ENCODE results near the gene GABRG1. TPM values are rescaled to one million over a fixed set of nuclear protein-coding genes. Genes with fewer than 3 reads are reported as not detected.

Gene GABRG1
- polyA plus RNA-seq: under 1 TPM; 0.01 to 0.02 TPM

DNA sequence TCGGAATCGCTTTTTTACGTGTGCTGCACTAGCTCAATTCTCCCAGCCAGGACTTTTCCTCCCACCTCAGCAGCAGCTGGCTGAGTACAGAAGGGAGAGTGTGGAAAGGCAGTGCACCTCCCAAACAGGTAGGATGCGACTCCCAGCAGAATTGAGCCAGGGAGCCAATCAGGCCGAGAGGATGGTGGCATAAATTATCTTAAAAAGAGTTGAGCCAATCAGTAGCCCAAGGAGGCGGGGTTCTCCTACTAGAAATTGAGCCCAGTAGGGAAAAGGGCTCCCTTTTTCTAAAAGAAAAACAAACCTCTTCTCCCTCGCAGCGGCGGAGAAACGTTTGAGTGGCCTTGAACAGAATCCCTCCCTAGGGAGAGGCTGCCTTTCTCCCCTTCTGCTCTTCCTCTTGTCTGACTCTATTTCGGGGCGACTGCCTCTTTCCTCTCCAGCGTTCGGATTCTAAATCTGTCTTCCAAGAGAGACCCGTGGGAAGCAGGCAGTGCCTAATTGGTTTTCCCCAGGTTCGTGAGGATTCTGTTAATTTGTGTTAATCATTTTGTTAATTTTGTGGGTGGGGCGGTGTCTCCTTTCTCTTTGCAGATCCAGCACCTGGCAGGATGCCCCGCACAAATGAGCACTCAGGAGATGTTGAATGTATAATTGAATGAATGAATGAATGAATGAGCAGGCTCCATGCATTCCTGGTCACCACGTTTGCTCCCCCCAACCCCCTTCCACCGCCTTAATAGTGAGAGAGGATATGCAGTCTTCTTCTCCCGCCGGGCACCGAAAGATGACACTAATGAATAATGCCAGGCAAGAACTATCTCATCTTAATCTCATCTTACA lies at the start of gene GABRG1:
TSS of gene GABRG1 (minus strand) at position 142 of the 843 bp plus-strand sequence. CDS start at position 1, 141 bp downstream.
- Histone ChIP-seq H3K27me3 (ENCODE audit: control insufficient read depth in 1 of 2, insufficient read depth in 2 of 2, low read length in 2 of 2) (no peaks in the 10 kb centered on the region), H3K4me3 (ENCODE audit: low read depth in 1 of 2, low read length in 2 of 2) (no peak within 1 kb of the TSS), H3K9me3 (ENCODE audit: control insufficient read depth in 2 of 2, insufficient read depth in 1 of 2, low read depth in 1 of 2, low read length in 1 of 2) (peaks cover 0 to 2% of the 10 kb centered on the region in 2 donors), H3K27ac (ENCODE audit: low read depth in 2 of 2, low read length in 1 of 2) (no peak within 1 kb of the TSS), H3K4me1 (ENCODE audit: control insufficient read depth in 2 of 2, insufficient read depth in 2 of 2, low read length in 1 of 2) (no peaks in the 10 kb centered on the region), H3K36me3 (ENCODE audit: control insufficient read depth in 2 of 2, insufficient read depth in 2 of 2, low read length in 1 of 2) (no peaks in the 10 kb centered on the region)
- 12 to 13% methylated on average over 23 of the region's 23 CpGs for WGBS, 2 donors

DNA sequence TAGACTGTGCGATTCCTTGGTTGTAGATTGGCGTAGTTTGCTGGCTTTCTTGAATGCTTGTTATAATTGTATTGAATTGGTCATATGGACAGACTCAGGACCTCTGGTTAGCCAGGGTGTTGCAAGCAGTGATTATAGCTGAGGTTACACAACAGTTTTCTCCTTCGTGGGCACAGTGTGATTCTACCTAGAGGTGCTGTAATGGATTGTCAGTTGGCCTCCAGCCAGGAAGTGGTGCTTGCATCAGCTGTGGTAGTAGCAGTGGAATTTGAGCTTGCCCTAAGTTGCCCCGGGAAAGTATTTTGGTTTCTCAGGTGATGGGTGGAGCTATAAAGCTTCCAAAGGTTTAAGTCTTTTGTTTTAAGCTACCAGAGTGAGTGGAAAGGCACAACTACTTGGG lies 23.1 kb upstream of the GABRG1 start:
- Histone ChIP-seq H3K27ac (ENCODE audit: low read depth in 2 of 2, low read length in 1 of 2) (no peak overlapping the region), H3K4me3 (ENCODE audit: low read depth in 1 of 2, low read length in 2 of 2) (no peak overlapping the region), H3K27me3 (ENCODE audit: control insufficient read depth in 1 of 2, insufficient read depth in 2 of 2, low read length in 2 of 2) (no peaks in the 10 kb centered on the region), H3K36me3 (ENCODE audit: control insufficient read depth in 2 of 2, insufficient read depth in 2 of 2, low read length in 1 of 2) (no peaks in the 10 kb centered on the region), H3K9me3 (ENCODE audit: control insufficient read depth in 2 of 2, insufficient read depth in 1 of 2, low read depth in 1 of 2, low read length in 1 of 2) (peaks cover 0 to 4% of the 10 kb centered on the region in 2 donors), H3K4me1 (ENCODE audit: control insufficient read depth in 2 of 2, insufficient read depth in 2 of 2, low read length in 1 of 2) (no peaks in the 10 kb centered on the region)
- 67 to 68% methylated on average over 4 of the region's 4 CpGs for WGBS, 2 donors

DNA sequence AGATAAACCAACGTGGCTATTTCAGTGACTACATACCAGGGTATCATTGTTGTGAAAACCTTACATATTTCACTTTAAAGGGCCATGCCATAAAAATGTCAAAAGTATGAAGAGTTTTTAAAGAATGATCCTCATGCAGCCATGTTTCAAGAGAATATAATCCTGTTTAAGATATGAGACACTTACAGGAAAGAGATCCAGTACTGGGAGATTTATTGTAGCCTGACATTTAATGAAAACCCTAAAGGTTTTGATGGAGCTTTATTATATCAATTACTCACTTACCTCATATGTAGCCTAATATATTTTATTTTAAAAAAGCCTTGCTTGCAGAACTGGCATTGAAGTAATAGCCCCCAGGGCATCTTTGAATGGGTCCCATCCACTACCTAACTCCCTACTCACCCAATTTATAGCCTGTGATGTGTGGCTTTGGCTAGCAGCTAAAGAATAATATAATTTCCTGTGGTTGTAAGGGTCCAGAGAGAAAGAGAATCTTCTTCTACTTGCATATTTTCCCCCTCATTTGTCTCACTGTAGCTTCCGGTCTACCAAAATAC lies 7.7 kb upstream of the GABRG1 start:
- H3K4me3 ChIP-seq (ENCODE audit: low read depth in 1 of 2, low read length in 2 of 2): no peak overlapping the region
- no peaks in the 10 kb centered on the region for H3K27me3 ChIP-seq (ENCODE audit: control insufficient read depth in 1 of 2, insufficient read depth in 2 of 2, low read length in 2 of 2)
- 41 to 59% methylated on average over 2 of the region's 2 CpGs for whole genome bisulfite sequencing, 2 donors
- no peaks in the 10 kb centered on the region for H3K4me1 ChIP-seq (ENCODE audit: control insufficient read depth in 2 of 2, insufficient read depth in 2 of 2, low read length in 1 of 2)
- no peaks in the 10 kb centered on the region for H3K36me3 ChIP-seq (ENCODE audit: control insufficient read depth in 2 of 2, insufficient read depth in 2 of 2, low read length in 1 of 2)
- no peak overlapping the region for H3K27ac ChIP-seq (ENCODE audit: low read depth in 2 of 2, low read length in 1 of 2)
- no peaks in the 10 kb centered on the region for H3K9me3 ChIP-seq (ENCODE audit: control insufficient read depth in 2 of 2, insufficient read depth in 1 of 2, low read depth in 1 of 2, low read length in 1 of 2)

DNA sequence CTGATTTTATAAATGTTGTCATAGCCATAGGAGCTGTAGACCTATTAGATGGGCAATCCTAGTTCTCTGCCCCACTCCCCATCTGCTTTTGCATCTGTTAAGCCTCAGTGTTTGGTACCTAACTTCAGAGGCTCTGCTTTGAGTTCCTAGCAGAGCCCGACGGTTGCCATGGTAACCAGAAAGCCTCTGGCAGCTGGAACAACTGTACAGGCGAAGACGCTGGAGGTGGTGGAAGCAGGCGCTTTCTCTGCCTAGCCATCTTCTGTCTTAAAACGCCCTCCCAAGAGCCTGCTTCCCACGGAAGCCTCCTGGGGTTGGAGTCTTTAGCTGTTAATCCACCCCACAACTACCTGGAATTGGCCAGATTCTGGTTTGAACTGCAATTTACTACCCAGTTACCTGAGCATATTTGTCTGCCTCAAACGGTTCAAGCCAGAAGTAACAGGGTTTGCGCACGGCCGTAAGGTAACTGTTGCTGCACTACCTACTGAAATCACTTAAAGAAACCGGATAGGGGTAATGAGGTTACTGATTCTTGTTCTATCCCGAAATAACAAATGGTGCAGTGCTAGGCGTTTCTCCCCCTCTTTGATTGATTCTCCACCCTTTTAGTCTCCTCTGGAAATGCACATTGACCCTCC lies 1.0 kb upstream of the GABRG1 start:
- H3K4me3 ChIP-seq (ENCODE audit: low read depth in 1 of 2, low read length in 2 of 2): no peak overlapping the region
- no peak overlapping the region for H3K27ac ChIP-seq (ENCODE audit: low read depth in 2 of 2, low read length in 1 of 2)
- H3K4me1 ChIP-seq (ENCODE audit: control insufficient read depth in 2 of 2, insufficient read depth in 2 of 2, low read length in 1 of 2): no peaks in the 10 kb centered on the region
- 37 to 39% methylated on average over 14 of the region's 14 CpGs for WGBS, 2 donors
- H3K27me3 ChIP-seq (ENCODE audit: control insufficient read depth in 1 of 2, insufficient read depth in 2 of 2, low read length in 2 of 2): no peaks in the 10 kb centered on the region
- peaks cover 0 to 2% of the 10 kb centered on the region in 2 donors for H3K9me3 ChIP-seq (ENCODE audit: control insufficient read depth in 2 of 2, insufficient read depth in 1 of 2, low read depth in 1 of 2, low read length in 1 of 2)
- H3K36me3 ChIP-seq (ENCODE audit: control insufficient read depth in 2 of 2, insufficient read depth in 2 of 2, low read length in 1 of 2): no peaks in the 10 kb centered on the region

DNA sequence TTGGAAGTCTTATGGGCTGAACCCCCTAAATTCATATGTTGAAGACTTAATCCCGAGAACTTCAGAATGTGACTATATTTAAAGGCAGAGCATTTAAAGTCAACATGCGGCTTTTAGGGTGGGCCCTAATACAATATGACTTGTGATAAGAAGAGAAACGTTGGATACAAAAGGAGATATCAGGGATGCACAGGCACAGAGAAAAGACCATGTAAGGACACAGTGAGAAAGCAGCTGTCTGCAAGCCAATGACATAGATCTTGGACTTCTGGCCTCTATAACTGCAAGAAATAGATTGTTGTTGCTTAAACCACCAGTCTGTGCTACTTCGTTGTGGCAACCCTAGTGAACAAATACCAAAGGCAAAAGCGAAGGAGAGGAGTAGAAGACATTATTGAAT lies 42.2 kb downstream of the GABRG1 start:
- no peak overlapping the region for H3K4me3 ChIP-seq (ENCODE audit: low read depth in 1 of 2, low read length in 2 of 2)
- H3K27me3 ChIP-seq (ENCODE audit: control insufficient read depth in 1 of 2, insufficient read depth in 2 of 2, low read length in 2 of 2): no peaks in the 10 kb centered on the region
- no peaks in the 10 kb centered on the region for H3K4me1 ChIP-seq (ENCODE audit: control insufficient read depth in 2 of 2, insufficient read depth in 2 of 2, low read length in 1 of 2)
- no peak overlapping the region for H3K27ac ChIP-seq (ENCODE audit: low read depth in 2 of 2, low read length in 1 of 2)
- H3K9me3 ChIP-seq (ENCODE audit: control insufficient read depth in 2 of 2, insufficient read depth in 1 of 2, low read depth in 1 of 2, low read length in 1 of 2): no peaks in the 10 kb centered on the region
- 61 to 66% methylated on average over 5 of the region's 5 CpGs for WGBS, 2 donors
- H3K36me3 ChIP-seq (ENCODE audit: control insufficient read depth in 2 of 2, insufficient read depth in 2 of 2, low read length in 1 of 2): no peaks in the 10 kb centered on the region

DNA sequence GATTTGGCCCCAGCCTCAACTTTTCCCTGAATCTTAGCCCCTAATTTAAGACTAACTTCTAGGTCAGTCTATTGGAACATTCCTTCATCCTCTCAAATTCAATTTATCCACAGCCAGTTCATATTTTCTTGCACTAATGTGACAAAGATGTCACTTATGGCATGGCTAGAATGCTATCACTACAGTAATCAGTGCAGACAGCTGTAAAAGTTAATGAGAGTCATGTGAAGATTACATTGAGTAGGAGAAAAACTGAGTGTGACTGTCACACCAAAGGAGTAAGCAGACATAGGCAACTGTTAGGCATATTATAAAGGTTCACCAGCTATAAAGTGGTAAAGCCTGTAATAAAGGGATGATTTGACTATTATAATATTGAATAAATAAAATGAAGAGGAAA lies 42.6 kb downstream of the GABRG1 start:
- H3K4me1 ChIP-seq (ENCODE audit: control insufficient read depth in 2 of 2, insufficient read depth in 2 of 2, low read length in 1 of 2): no peaks in the 10 kb centered on the region
- no peak overlapping the region for H3K27ac ChIP-seq (ENCODE audit: low read depth in 2 of 2, low read length in 1 of 2)
- no peaks in the 10 kb centered on the region for H3K27me3 ChIP-seq (ENCODE audit: control insufficient read depth in 1 of 2, insufficient read depth in 2 of 2, low read length in 2 of 2)
- H3K9me3 ChIP-seq (ENCODE audit: control insufficient read depth in 2 of 2, insufficient read depth in 1 of 2, low read depth in 1 of 2, low read length in 1 of 2): no peaks in the 10 kb centered on the region
- no peak overlapping the region for H3K4me3 ChIP-seq (ENCODE audit: low read depth in 1 of 2, low read length in 2 of 2)
- H3K36me3 ChIP-seq (ENCODE audit: control insufficient read depth in 2 of 2, insufficient read depth in 2 of 2, low read length in 1 of 2): no peaks in the 10 kb centered on the region

DNA sequence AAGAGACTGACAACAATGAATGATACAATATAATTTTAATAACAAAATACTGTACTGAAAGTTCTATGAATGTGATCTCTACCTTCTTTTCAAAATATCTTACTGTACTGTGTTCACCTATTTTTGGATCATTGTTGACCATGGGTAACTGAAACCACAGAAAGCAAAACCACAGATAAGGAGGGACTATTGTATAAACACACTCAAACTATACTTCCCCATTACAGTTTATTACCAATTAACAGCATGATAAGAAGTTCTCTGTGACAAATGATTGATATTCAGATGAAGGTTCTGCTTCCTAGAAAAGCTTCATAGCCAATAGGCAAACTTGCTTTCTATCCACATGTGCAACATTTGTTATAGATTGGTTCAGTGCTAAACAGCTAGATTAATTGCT lies 50.1 kb downstream of the GABRG1 start:
- H3K27me3 ChIP-seq (ENCODE audit: control insufficient read depth in 1 of 2, insufficient read depth in 2 of 2, low read length in 2 of 2): no peaks in the 10 kb centered on the region
- H3K4me1 ChIP-seq (ENCODE audit: control insufficient read depth in 2 of 2, insufficient read depth in 2 of 2, low read length in 1 of 2): no peaks in the 10 kb centered on the region
- no peaks in the 10 kb centered on the region for H3K36me3 ChIP-seq (ENCODE audit: control insufficient read depth in 2 of 2, insufficient read depth in 2 of 2, low read length in 1 of 2)
- no peaks in the 10 kb centered on the region for H3K9me3 ChIP-seq (ENCODE audit: control insufficient read depth in 2 of 2, insufficient read depth in 1 of 2, low read depth in 1 of 2, low read length in 1 of 2)
- no peak overlapping the region for H3K27ac ChIP-seq (ENCODE audit: low read depth in 2 of 2, low read length in 1 of 2)
- H3K4me3 ChIP-seq (ENCODE audit: low read depth in 1 of 2, low read length in 2 of 2): no peak overlapping the region

DNA sequence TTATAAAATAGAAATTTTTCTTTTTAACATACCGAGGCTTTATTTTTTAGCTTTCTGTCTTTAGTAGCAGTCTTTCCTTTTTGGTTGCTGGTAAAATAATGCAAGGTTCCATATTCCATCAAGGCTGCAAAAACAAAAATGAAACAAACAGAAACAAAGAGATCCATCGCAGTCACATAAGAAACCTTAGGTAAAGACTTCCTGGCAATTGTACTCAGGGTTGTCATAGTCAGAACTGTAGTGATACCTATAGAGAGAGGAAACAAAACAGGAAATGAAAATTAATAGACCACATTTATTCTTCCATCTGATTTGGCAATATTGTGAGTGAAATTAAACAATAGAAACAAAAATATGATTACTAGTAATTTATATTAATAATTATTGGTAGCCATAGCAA lies 72.5 kb downstream of the GABRG1 start:
- Histone ChIP-seq H3K9me3 (ENCODE audit: control insufficient read depth in 2 of 2, insufficient read depth in 1 of 2, low read depth in 1 of 2, low read length in 1 of 2) (no peaks in the 10 kb centered on the region), H3K27me3 (ENCODE audit: control insufficient read depth in 1 of 2, insufficient read depth in 2 of 2, low read length in 2 of 2) (no peaks in the 10 kb centered on the region), H3K36me3 (ENCODE audit: control insufficient read depth in 2 of 2, insufficient read depth in 2 of 2, low read length in 1 of 2) (no peaks in the 10 kb centered on the region), H3K4me1 (ENCODE audit: control insufficient read depth in 2 of 2, insufficient read depth in 2 of 2, low read length in 1 of 2) (no peaks in the 10 kb centered on the region), H3K27ac (ENCODE audit: low read depth in 2 of 2, low read length in 1 of 2) (no peak overlapping the region), H3K4me3 (ENCODE audit: low read depth in 1 of 2, low read length in 2 of 2) (no peak overlapping the region)
- WGBS, 2 donors: 77 to 79% methylated on average over 2 of the region's 2 CpGs

DNA sequence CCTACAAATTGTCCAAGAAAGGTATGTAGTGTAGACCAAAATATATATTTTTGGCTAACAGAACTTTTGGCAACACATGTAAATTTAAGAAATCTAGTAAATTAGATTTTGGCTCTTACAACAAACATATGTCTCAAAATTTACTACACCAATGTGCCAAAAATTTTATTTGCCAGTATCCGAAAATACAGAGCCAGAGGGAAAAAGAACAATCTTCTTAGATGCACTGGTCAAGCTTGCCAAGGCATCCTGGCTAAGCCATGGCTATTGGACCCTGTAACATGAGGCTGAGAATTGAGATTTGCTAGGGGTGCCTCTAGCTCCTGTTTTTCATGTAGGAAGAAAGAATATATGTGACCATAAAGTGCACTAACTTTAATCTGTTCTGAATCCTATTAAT lies 91.8 kb downstream of the GABRG1 start:
- H3K27me3 ChIP-seq (ENCODE audit: control insufficient read depth in 1 of 2, insufficient read depth in 2 of 2, low read length in 2 of 2): no peaks in the 10 kb centered on the region
- WGBS, 2 donors: 46 to 59% methylated on average over 1 of the region's 1 CpG
- no peak overlapping the region for H3K27ac ChIP-seq (ENCODE audit: low read depth in 2 of 2, low read length in 1 of 2)
- no peak overlapping the region for H3K4me3 ChIP-seq (ENCODE audit: low read depth in 1 of 2, low read length in 2 of 2)
- peaks cover 0 to 3% of the 10 kb centered on the region in 2 donors for H3K9me3 ChIP-seq (ENCODE audit: control insufficient read depth in 2 of 2, insufficient read depth in 1 of 2, low read depth in 1 of 2, low read length in 1 of 2)
- no peaks in the 10 kb centered on the region for H3K4me1 ChIP-seq (ENCODE audit: control insufficient read depth in 2 of 2, insufficient read depth in 2 of 2, low read length in 1 of 2)
- H3K36me3 ChIP-seq (ENCODE audit: control insufficient read depth in 2 of 2, insufficient read depth in 2 of 2, low read length in 1 of 2): no peaks in the 10 kb centered on the region
